AG04450 (cell line): Measurements from ENCODE around the gene FILIP1L. TPM values are rescaled to one million over a fixed set of nuclear protein-coding genes. Genes with fewer than 3 reads are reported as not detected.
A peak's percentile ranks its signal among the peaks of the same experiment; 100 is the strongest.

Experiments used
- CTCF ChIA-PET: fragments of 300-600, 350-600 bp; formaldehyde crosslinking; extraction: SDS; loops from one replicate; lab custom pipeline; 2022; ENCODE audit warnings: antibody characterized with exemption, inconsistent platforms; lab: Charles Lee
- POLR2A ChIA-PET: fragments of 350-600 bp; formaldehyde crosslinking; extraction: SDS; loops from one replicate; lab custom pipeline; 2021; ENCODE audit warnings: antibody characterized with exemption, inconsistent platforms; lab: Yijun Ruan, JAX
- DNase-seq: peaks from one replicate; pipeline ENCODE4 v3.0.0-alpha.2; 2011; ENCODE audit warnings: low read depth, low spot score
- H3K27ac ChIP-seq: one replicate; pipeline ENCODE4 v1.5.1; 2012; ENCODE audit warnings: low read depth, low read length, control low read depth
- H3K27me3 ChIP-seq: one replicate; pipeline ENCODE4 v1.6.0; 2012; ENCODE audit warnings: low read length; ENCODE audit not compliant: control insufficient read depth, insufficient read depth
- H3K4me3 ChIP-seq: 2 replicates; pipeline ENCODE4 v1.5.1; 2011; ENCODE audit warnings: mild to moderate bottlenecking, low read depth, low read length, control low read depth
- H3K9me3 ChIP-seq: 2 replicates; pipeline ENCODE4 v1.5.1; 2012; ENCODE audit warnings: low read length; ENCODE audit not compliant: control insufficient read depth, insufficient read depth
- polyA plus RNA-seq: library from polyadenylated mRNA; depleted of rRNA; stranded (reverse); fragments of >200 nt; gene quantifications from 2 replicates; pipeline ENCODE4 v1.2.3, GENCODE V29; 2011
- TF ChIP-seq, protein P1 (sequence below): IDR thresholded peaks from 2 replicates; pipeline ENCODE4 v1.5.1; 2011; ENCODE audit warnings: low read depth, low read length, control low read depth, inconsistent platforms

FILIP1L gene
- polyA plus RNA-seq, 1 experiment, result 75.5 TPM

DNA sequence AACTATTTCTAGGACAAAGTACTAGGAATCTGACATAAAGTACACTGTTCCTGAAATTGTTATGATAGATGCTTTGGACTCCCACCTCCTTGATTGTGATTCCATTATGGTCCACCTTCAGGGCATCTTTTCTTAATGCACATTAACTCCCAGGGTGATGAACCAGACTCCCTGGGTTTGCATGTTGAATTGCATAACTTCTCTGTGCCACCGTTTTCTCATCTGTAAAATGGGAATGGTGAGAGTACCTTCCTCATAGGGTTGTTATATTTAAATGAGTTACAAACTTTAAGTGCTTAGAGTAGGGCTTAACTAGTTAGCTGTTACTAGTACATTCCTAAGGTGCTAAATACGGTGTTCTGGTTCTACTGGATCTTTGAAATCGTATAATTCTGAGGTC, 214.7 kb downstream of the FILIP1L start:
- DNase-seq, result no peak
- H3K4me3 ChIP-seq, result no peak overlapping the region
- H3K27ac ChIP-seq, result no peak overlapping the region
- ChIA-PET POLR2A (no interaction called here), CTCF (no interaction called here)
- H3K9me3 ChIP-seq, result no peaks in the 10 kb centered on the region
- H3K27me3 ChIP-seq, result no peaks in the 10 kb centered on the region
- TF ChIP-seq, protein P1, sequence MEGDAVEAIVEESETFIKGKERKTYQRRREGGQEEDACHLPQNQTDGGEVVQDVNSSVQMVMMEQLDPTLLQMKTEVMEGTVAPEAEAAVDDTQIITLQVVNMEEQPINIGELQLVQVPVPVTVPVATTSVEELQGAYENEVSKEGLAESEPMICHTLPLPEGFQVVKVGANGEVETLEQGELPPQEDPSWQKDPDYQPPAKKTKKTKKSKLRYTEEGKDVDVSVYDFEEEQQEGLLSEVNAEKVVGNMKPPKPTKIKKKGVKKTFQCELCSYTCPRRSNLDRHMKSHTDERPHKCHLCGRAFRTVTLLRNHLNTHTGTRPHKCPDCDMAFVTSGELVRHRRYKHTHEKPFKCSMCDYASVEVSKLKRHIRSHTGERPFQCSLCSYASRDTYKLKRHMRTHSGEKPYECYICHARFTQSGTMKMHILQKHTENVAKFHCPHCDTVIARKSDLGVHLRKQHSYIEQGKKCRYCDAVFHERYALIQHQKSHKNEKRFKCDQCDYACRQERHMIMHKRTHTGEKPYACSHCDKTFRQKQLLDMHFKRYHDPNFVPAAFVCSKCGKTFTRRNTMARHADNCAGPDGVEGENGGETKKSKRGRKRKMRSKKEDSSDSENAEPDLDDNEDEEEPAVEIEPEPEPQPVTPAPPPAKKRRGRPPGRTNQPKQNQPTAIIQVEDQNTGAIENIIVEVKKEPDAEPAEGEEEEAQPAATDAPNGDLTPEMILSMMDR, result no peak

DNA sequence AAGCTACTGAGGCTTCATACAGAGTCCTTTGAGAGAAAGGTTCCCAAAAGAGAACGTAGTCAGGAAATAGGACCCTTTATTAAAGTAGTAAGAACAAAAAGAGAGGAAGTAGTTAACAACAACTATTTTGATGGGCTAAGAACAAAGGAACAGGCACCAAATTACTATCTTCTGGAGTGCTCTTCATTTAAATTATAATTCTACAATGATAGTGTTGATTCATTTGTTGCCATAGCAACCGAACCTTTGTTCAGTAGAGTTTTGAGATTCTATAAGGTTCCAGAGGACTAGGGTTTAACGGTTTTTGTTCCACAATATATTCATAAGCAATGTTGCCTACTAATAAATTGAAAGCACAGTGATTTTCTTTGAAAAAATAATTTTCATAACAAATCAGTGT, 217.8 kb downstream of the FILIP1L start:
- peak overlapping the region; percentile 68 for H3K27ac ChIP-seq
- DNase-seq, result no peak
- TF ChIP-seq, protein P1, result no peak
- POLR2A ChIA-PET, result no interaction called here
- CTCF ChIA-PET, result interaction anchor here (0.6 to 1.3 kb wide), 2 partner anchors 357 to 986 kb away, joined by 3 to 6 read pairs; no protein-coding TSS in a partner anchor
- H3K9me3 ChIP-seq, result no peaks in the 10 kb centered on the region
- no peak overlapping the region for H3K4me3 ChIP-seq
- no peaks in the 10 kb centered on the region for H3K27me3 ChIP-seq

DNA sequence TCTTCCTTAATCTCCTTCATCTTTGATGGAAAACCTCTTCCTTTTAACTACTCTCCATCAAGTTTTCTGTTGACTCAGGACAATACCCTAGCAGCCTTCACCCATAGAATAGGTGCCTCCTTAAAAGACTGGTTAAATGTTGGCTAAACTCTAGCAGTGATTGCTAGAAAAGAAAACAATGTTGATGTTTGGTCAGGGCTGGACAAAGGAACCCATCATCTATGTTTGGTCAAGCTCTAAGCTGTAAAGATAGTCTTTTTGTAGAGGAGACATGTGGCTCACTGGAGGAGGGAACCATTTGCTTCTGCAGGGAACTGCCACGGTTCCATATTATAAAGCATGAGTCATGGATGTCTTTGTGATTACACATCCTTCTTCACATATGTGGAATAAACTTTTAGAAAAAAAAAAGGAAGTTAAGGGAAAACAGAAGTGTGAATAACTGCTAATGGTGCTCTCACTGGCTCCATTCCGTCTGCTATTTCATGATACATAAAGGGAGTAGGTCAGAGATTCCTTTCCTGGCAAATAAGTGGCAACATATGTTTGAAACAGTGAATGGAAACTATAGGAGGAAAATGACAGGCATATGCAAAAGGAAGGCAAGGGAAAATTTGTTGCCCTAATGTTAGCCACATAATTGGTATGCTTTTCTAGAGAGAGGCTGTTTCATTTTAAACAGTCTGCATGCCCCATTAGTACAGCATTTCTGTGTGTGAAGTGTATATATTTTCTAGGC, 218.4 kb downstream of the FILIP1L start:
- CTCF ChIA-PET, result interaction anchor here (0.6 kb wide), 1 partner anchor 985 kb away, joined by 6 read pairs; no protein-coding TSS in a partner anchor
- TF ChIP-seq, protein P1, result no peak
- H3K27me3 ChIP-seq, result no peaks in the 10 kb centered on the region
- H3K27ac ChIP-seq, result peak overlapping the region; percentile 68
- no peak overlapping the region for H3K4me3 ChIP-seq
- peak; percentile 62 for DNase-seq
- no peaks in the 10 kb centered on the region for H3K9me3 ChIP-seq
- POLR2A ChIA-PET, result interaction anchor here (0.5 kb wide), 1 partner anchor 52 kb away, joined by 3 read pairs; no protein-coding TSS in a partner anchor

DNA sequence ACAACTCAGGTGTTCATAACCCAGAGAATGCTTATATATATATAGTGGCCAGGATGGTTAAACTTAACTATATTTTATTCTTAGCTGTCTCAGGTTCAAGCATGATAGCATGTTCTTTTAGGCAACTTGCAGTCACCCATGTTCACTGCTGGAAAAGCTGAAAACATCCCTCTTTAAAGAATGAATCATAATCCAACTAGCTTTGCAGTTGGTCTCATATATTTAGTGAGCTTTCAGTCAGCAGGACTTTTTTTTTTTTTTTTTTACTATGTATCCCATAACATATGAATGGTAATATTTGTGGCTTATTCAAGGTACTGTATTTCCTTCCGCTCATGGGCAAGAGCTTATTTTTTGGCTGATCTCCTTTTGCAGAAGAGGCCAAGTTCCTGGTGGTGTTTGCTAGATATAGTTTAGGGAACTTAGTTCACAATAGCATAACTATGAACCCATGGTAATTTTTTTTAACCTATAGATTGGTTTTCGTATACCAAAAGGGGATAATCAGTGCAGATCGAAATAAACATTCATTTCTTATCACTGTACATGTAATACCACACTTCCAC, 219.1 kb downstream of the FILIP1L start:
- TF ChIP-seq, protein P1, result no peak
- H3K4me3 ChIP-seq, result no peak overlapping the region
- no peak overlapping the region for H3K27ac ChIP-seq
- H3K27me3 ChIP-seq, result no peaks in the 10 kb centered on the region
- DNase-seq, result no peak
- ChIA-PET POLR2A (interaction anchor here (0.5 to 0.6 kb wide), 2 partner anchors 19 to 51 kb away, joined by 3 read pairs; no protein-coding TSS in a partner anchor), CTCF (no interaction called here)
- H3K9me3 ChIP-seq, result no peaks in the 10 kb centered on the region

DNA sequence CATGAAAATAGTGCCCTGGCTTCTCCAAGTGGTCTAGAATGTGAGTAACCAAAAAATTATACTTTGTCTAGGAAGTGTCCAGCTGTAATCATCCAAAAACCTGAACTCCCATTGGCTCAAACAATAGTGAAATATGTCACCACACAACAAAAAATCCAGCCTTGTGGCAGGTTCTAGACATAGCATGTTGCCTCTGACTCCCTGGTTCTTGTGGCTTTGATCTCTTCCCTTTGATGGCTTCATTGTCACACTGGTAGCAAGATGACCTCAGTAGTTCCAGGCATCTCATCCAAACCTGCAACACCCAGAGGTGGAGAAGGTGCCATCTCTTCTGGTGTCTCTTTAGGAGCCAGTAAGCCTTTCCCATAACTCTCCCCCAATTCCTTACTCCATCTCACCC, 222.0 kb downstream of the FILIP1L start:
- ChIA-PET POLR2A (interaction anchor here (1.2 kb wide), 1 partner anchor 92 kb away, joined by 3 read pairs; no protein-coding TSS in a partner anchor), CTCF (interaction anchor here (1.2 to 1.6 kb wide), 2 partner anchors 17 to 362 kb away, joined by 4 to 5 read pairs; no protein-coding TSS in a partner anchor)
- TF ChIP-seq, protein P1, result no peak
- no peak overlapping the region for H3K4me3 ChIP-seq
- no peaks in the 10 kb centered on the region for H3K9me3 ChIP-seq
- no peaks in the 10 kb centered on the region for H3K27me3 ChIP-seq
- no peak for DNase-seq
- no peak overlapping the region for H3K27ac ChIP-seq
